DOHH2 (cell line): ENCODE data around the gene NEUROG2.
A peak's percentile ranks its signal among the peaks of the same experiment; 100 is the strongest.

Experiments used
- H3F3A ChIP-seq: fragments of 200-600 bp; sonication (generic), shearing (Covaris generic); 2 replicates; pipeline ENCODE4 v1.6.0; 2016; ENCODE audit warnings: antibody characterized with exemption, mild to moderate bottlenecking; ENCODE audit not compliant: control insufficient read depth, insufficient read depth
- H3K27ac ChIP-seq: fragments of 200-600 bp; sonication (generic); 2 replicates; pipeline ENCODE4 v1.5.1; 2014; ENCODE audit warnings: low read depth, mild to moderate bottlenecking, low read length, moderate library complexity
- H3K27me3 ChIP-seq: fragments of 200-600 bp; sonication (generic); 2 replicates; pipeline ENCODE4 v1.6.1; 2014; ENCODE audit warnings: mild to moderate bottlenecking, low read length, mixed read lengths; ENCODE audit not compliant: control insufficient read depth
- H3K36me3 ChIP-seq: fragments of 200-600 bp; sonication (generic); 2 replicates; pipeline ENCODE4 v1.6.1; 2014; ENCODE audit warnings: mild to moderate bottlenecking, low read length, moderate library complexity, mixed read lengths; ENCODE audit not compliant: control insufficient read depth
- H3K4me1 ChIP-seq: fragments of 200-600 bp; sonication (generic); 2 replicates; pipeline ENCODE4 v1.6.1; 2014; ENCODE audit warnings: mild to moderate bottlenecking, low read length, mixed read lengths; ENCODE audit not compliant: control insufficient read depth
- H3K4me2 ChIP-seq: fragments of 200-600 bp; sonication (generic); 2 replicates; pipeline ENCODE4 v1.6.0; 2014; ENCODE audit warnings: mild to moderate bottlenecking, low read length, moderate library complexity
- H3K4me3 ChIP-seq: fragments of 200-600 bp; sonication (generic); 2 replicates; pipeline ENCODE4 v1.5.1; 2014; ENCODE audit warnings: mild to moderate bottlenecking, low read length, mixed read lengths
- H3K79me2 ChIP-seq: fragments of 200-600 bp; sonication (generic); 2 replicates; pipeline ENCODE4 v1.6.1; 2014; ENCODE audit warnings: mild to moderate bottlenecking, low read length, mixed read lengths; ENCODE audit not compliant: control insufficient read depth
- H3K9me2 ChIP-seq: fragments of 200-600 bp; sonication (generic); replicated peaks from 2 replicates; pipeline ENCODE4 v1.6.1; 2014; ENCODE audit warnings: mild to moderate bottlenecking, low read length, mixed read lengths; ENCODE audit not compliant: control insufficient read depth
- H3K9me3 ChIP-seq: fragments of 200-600 bp; sonication (generic); 2 replicates; pipeline ENCODE4 v1.6.1; 2014; ENCODE audit warnings: antibody characterized with exemption, low read length, mixed read lengths; ENCODE audit not compliant: control insufficient read depth, insufficient read depth
- H4K20me1 ChIP-seq: fragments of 200-600 bp; sonication (generic); 2 replicates; pipeline ENCODE4 v1.6.0; 2014; ENCODE audit warnings: low read depth, mild to moderate bottlenecking, antibody characterized with exemption, low read length, moderate library complexity; ENCODE audit not compliant: control insufficient read depth, insufficient read depth
- EZH2phosphoT487 ChIP-seq: fragments of 200-600 bp; sonication (generic); IDR thresholded peaks from 2 replicates; pipeline ENCODE4 v1.6.1; 2017; ENCODE audit warnings: borderline replicate concordance, mild to moderate bottlenecking, antibody characterized with exemption, low read length, moderate library complexity, mixed read lengths
- TF ChIP-seq, protein P1 (sequence below): fragments of 200-600 bp; sonication (generic); IDR thresholded peaks from one replicate; pipeline ENCODE4 v1.5.1; 2014; ENCODE audit warnings: antibody characterized with exemption, mild to moderate bottlenecking, low read depth, low read length; ENCODE audit not compliant: poor library complexity, severe bottlenecking

Gene NEUROG2

DNA sequence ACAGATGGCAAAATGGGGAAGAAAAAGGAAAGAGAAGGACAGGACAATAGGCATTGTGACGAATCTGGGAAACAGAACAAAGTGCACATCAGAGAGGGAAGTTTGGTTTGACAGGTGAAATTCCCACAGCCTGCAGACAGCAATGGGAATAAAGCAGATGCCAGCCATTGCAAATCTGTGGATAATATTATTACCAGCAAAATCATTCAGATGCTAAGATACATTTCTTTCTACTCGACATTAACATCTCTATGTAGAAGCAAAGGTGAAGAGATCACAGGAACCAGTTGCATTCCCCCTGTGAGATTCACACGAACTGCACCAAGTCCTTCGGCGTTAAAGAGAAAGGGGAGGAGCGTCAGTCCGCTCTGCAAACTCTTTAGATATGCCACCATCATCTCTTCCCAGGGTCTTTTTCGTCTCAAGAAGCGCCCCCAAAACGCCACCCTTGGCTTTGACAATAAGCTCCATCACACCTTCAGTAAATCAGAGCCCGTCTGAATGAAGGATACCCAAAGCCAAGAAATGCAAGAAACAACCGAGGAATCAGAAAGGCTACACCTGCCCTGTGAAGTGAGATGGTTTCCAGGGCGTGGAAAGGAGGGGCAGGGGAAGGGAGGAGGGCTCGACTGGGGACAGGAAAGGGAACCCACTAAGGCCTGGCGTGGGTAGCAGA is 1.9 kb downstream of the NEUROG2 start:
- Histone ChIP-seq H3K9me2 (no peaks in the 10 kb centered on the region), H3K4me3 (peak overlapping the region; percentile 75), H4K20me1 (peaks cover 3% of the 10 kb centered on the region; the same call in 1 of the 2 replicates), H3K27ac (no peak overlapping the region), H3K4me2 (peak overlapping the region; percentile 96), H3K9me3 (no peaks in the 10 kb centered on the region), H3K27me3 (peaks cover 98% of the 10 kb centered on the region), H3K36me3 (no peaks in the 10 kb centered on the region), H3K79me2 (no peaks in the 10 kb centered on the region), H3K4me1 (peaks cover 56% of the 10 kb centered on the region), H3F3A (peaks cover 17% of the 10 kb centered on the region)
- TF ChIP-seq, protein P1, sequence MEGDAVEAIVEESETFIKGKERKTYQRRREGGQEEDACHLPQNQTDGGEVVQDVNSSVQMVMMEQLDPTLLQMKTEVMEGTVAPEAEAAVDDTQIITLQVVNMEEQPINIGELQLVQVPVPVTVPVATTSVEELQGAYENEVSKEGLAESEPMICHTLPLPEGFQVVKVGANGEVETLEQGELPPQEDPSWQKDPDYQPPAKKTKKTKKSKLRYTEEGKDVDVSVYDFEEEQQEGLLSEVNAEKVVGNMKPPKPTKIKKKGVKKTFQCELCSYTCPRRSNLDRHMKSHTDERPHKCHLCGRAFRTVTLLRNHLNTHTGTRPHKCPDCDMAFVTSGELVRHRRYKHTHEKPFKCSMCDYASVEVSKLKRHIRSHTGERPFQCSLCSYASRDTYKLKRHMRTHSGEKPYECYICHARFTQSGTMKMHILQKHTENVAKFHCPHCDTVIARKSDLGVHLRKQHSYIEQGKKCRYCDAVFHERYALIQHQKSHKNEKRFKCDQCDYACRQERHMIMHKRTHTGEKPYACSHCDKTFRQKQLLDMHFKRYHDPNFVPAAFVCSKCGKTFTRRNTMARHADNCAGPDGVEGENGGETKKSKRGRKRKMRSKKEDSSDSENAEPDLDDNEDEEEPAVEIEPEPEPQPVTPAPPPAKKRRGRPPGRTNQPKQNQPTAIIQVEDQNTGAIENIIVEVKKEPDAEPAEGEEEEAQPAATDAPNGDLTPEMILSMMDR = no peak
- TF ChIP-seq EZH2phosphoT487 = no peak; the same call in 1 of the 2 replicates

DNA sequence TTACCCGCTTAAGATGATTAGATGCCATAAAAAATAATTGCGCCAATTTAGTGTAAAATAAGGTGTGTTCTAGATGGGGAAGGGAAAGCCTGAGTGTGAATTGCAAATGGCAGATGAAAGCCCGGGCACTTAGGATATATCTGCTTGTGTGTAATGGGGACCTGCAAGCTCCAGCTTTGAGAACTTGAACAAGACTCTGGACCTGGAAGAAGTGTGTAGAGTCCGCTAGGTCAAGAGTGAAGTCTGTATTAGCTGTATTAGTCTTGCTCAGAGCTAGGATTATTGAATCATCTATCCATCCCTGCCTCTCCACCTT is 4.2 kb downstream of the NEUROG2 start:
- Histone ChIP-seq H4K20me1 (no peaks in the 10 kb centered on the region), H3K79me2 (no peaks in the 10 kb centered on the region), H3K4me2 (no peak overlapping the region), H3K4me1 (peaks cover 38% of the 10 kb centered on the region), H3K4me3 (no peak overlapping the region), H3K27ac (no peak overlapping the region), H3F3A (peaks cover 11% of the 10 kb centered on the region; the same call in 1 of the 2 replicates), H3K36me3 (no peaks in the 10 kb centered on the region), H3K27me3 (peaks cover 90% of the 10 kb centered on the region), H3K9me3 (no peaks in the 10 kb centered on the region), H3K9me2 (no peaks in the 10 kb centered on the region)
- TF ChIP-seq, protein P1 = no peak
- 0 out of 2 replicates have a peak, but pooled peaks have one; percentile 3 for TF ChIP-seq EZH2phosphoT487

DNA sequence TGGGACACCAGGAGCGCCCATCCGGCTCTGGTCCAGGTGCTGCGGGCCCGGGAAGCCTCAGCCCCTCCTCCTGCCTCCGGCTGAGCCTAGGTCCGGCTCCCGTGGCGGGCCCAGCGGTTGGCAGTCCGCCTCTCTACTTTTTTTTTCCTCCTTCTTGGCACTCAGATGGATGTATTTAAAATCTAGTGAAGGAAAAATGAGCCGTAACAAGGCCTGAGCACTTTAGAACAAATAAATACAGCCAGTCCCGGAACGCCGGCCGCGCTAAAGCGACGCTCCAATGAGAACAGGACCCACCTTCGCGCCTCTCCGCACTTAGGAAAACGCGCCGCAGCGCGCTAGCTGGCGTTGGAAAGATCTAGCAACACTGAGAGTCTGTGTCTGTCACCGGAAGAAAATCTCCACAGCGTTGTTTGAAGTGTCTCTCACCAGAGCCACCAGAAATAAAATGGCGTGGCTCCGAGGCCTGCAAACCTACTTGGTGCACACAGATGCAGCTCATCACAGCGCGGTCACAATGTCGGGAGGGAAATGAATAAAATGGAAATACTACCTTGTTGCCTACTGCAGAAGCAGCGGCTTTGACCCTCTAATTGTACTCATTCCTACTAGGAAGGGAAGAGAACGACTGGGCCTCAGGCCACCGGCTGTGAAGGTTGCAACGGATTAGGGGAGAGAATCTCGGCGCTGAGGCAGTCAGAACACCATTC is 4.7 kb downstream of the NEUROG2 start:
- Histone ChIP-seq H4K20me1 (no peaks in the 10 kb centered on the region), H3K4me2 (no peak overlapping the region), H3K4me1 (peaks cover 32% of the 10 kb centered on the region), H3K79me2 (no peaks in the 10 kb centered on the region), H3K4me3 (no peak overlapping the region), H3F3A (peaks cover 11% of the 10 kb centered on the region; the same call in 1 of the 2 replicates), H3K27me3 (peaks cover 85% of the 10 kb centered on the region), H3K27ac (no peak overlapping the region), H3K36me3 (no peaks in the 10 kb centered on the region), H3K9me2 (no peaks in the 10 kb centered on the region), H3K9me3 (no peaks in the 10 kb centered on the region)
- TF ChIP-seq, protein P1 = no peak
- 0 out of 2 replicates have a peak, but pooled peaks have one; percentile 54 for TF ChIP-seq EZH2phosphoT487
